H9 (cell line): ENCODE measurements around the gene AFF1. TPM values are rescaled to one million over a fixed set of nuclear protein-coding genes. Genes with fewer than 3 reads are reported as not detected.

ENCODE experiments used
- DNase-seq: peaks from one replicate; pipeline ENCODE4 v3.0.0-alpha.2; 2017
- H2AFZ ChIP-seq: one replicate; pipeline ENCODE4 v1.6.1; 2013; ENCODE audit warnings: mild to moderate bottlenecking, low read length, control low read depth, moderate library complexity
- H2AK5ac ChIP-seq: 2 replicates; pipeline ENCODE4 v1.6.1; 2013; ENCODE audit warnings: low read length, control low read depth, mixed read lengths; ENCODE audit not compliant: insufficient read length
- H2BK120ac ChIP-seq: one replicate; pipeline ENCODE4 v1.6.1; 2013; ENCODE audit warnings: low read depth, mild to moderate bottlenecking, low read length, control low read depth, inconsistent platforms; ENCODE audit not compliant: poor library complexity, severe bottlenecking
- H2BK12ac ChIP-seq: 2 replicates; pipeline ENCODE4 v1.6.1; 2013; ENCODE audit warnings: low read length, control low read depth, mixed read lengths, low read depth; ENCODE audit not compliant: insufficient read length
- H2BK15ac ChIP-seq: 2 replicates; pipeline ENCODE4 v1.6.1; 2013; ENCODE audit warnings: low read depth, low read length, control low read depth
- H2BK20ac ChIP-seq: one replicate; pipeline ENCODE4 v1.6.1; 2013; ENCODE audit warnings: low read depth, mild to moderate bottlenecking, low read length, control low read depth, inconsistent platforms; ENCODE audit not compliant: poor library complexity, severe bottlenecking
- H2BK5ac ChIP-seq: 2 replicates; pipeline ENCODE4 v1.6.1; 2013; ENCODE audit warnings: low read length, control low read depth, mixed read lengths; ENCODE audit not compliant: insufficient read length
- H3K14ac ChIP-seq: 2 replicates; pipeline ENCODE4 v1.6.1; 2013; ENCODE audit warnings: low read length, control low read depth; ENCODE audit not compliant: insufficient read depth
- H3K18ac ChIP-seq: 2 replicates; pipeline ENCODE4 v1.6.1; 2013; ENCODE audit warnings: low read depth, mild to moderate bottlenecking, mixed read lengths, low read length, control low read depth; ENCODE audit not compliant: insufficient read length
- H3K23ac ChIP-seq: 2 replicates; pipeline ENCODE4 v1.6.1; 2013; ENCODE audit warnings: low read length, control low read depth, mixed read lengths, low read depth; ENCODE audit not compliant: insufficient read length
- H3K23me2 ChIP-seq: 2 replicates; pipeline ENCODE4 v1.6.1; 2013; ENCODE audit warnings: low read depth, mild to moderate bottlenecking, mixed read lengths, low read length, control low read depth; ENCODE audit not compliant: insufficient read length, poor library complexity, severe bottlenecking
- H3K27ac ChIP-seq: 2 replicates; pipeline ENCODE4 v1.5.1; 2013; ENCODE audit warnings: low read length, control low read depth, mixed read lengths, low read depth; ENCODE audit not compliant: insufficient read length
- H3K27me3 ChIP-seq: 2 replicates; pipeline ENCODE4 v1.6.1; 2013; ENCODE audit warnings: low read length, control low read depth, inconsistent platforms; ENCODE audit not compliant: insufficient read depth
- H3K4ac ChIP-seq: 2 replicates; pipeline ENCODE4 v1.6.1; 2013; ENCODE audit warnings: low read depth, mild to moderate bottlenecking, control low read depth, inconsistent platforms, low read length, moderate library complexity
- H3K4me1 ChIP-seq: 2 replicates; pipeline ENCODE4 v1.6.1; 2013; ENCODE audit warnings: low read length, control low read depth, inconsistent platforms; ENCODE audit not compliant: insufficient read depth
- H3K4me2 ChIP-seq: 2 replicates; pipeline ENCODE4 v1.6.1; 2013; ENCODE audit warnings: low read length, control low read depth, mixed read lengths; ENCODE audit not compliant: insufficient read length, insufficient read depth
- H3K56ac ChIP-seq: 2 replicates; pipeline ENCODE4 v1.6.1; 2013; ENCODE audit warnings: low read depth, mild to moderate bottlenecking, mixed read lengths, low read length, control low read depth; ENCODE audit not compliant: insufficient read length
- H3K79me1 ChIP-seq: 2 replicates; pipeline ENCODE4 v1.6.1; 2013; ENCODE audit warnings: low read depth, mild to moderate bottlenecking, moderate library complexity, low read length, control low read depth, inconsistent platforms; ENCODE audit not compliant: insufficient read depth, poor library complexity, severe bottlenecking
- H3K79me2 ChIP-seq: 2 replicates; pipeline ENCODE4 v1.6.1; 2013; ENCODE audit warnings: low read length, control low read depth, inconsistent platforms; ENCODE audit not compliant: insufficient read depth
- H3K9ac ChIP-seq: 2 replicates; pipeline ENCODE4 v1.6.1; 2013; ENCODE audit warnings: low read length, control low read depth, mixed read lengths; ENCODE audit not compliant: insufficient read length; ENCODE audit errors: extremely low read depth
- H3K9me3 ChIP-seq: one replicate; pipeline ENCODE4 v1.6.1; 2013; ENCODE audit warnings: low read depth, low read length, inconsistent platforms; ENCODE audit not compliant: control insufficient read depth
- H3T11ph ChIP-seq: one replicate; pipeline ENCODE4 v1.6.1; 2013; ENCODE audit warnings: mild to moderate bottlenecking, low read length, control low read depth, inconsistent platforms
- H4K20me1 ChIP-seq: one replicate; pipeline ENCODE4 v1.6.1; 2013; ENCODE audit not compliant: control insufficient read depth, insufficient read length, insufficient read depth
- H4K5ac ChIP-seq: 2 replicates; pipeline ENCODE4 v1.6.1; 2013; ENCODE audit warnings: low read depth, mild to moderate bottlenecking, mixed read lengths, low read length, control low read depth; ENCODE audit not compliant: insufficient read length
- H4K8ac ChIP-seq: replicated peaks from 2 replicates; pipeline ENCODE4 v1.6.1; 2013; ENCODE audit warnings: low read length, control low read depth, mixed read lengths, low read depth; ENCODE audit not compliant: insufficient read length
- H4K91ac ChIP-seq: 2 replicates; pipeline ENCODE4 v1.6.1; 2013; ENCODE audit warnings: low read depth, mild to moderate bottlenecking, moderate library complexity, mixed read lengths, low read length, control low read depth; ENCODE audit not compliant: insufficient read length
- H3K27ac Mint-ChIP-seq, 3 experiments: 2 replicates in 2 of 3; 3 replicates in 1 of 3; pipeline ENCODE4 v1.8.0; 2020 to 2021; ENCODE audit warnings: mixed read lengths in 3 of 3, mild to moderate bottlenecking in 1 of 3, moderate library complexity in 1 of 3
- H3K27me3 Mint-ChIP-seq: 2 replicates; pipeline ENCODE4 v1.8.0; 2021; ENCODE audit warnings: low read depth, mild to moderate bottlenecking, moderate library complexity, mixed read lengths
- H3K36me3 Mint-ChIP-seq, 3 experiments: 2 replicates in 2 of 3; 3 replicates in 1 of 3; pipeline ENCODE4 v1.8.0; 2020 to 2021; ENCODE audit warnings: low read depth in 3 of 3, mixed read lengths in 3 of 3; ENCODE audit not compliant: insufficient read depth in 1 of 3
- H3K4me1 Mint-ChIP-seq, 2 experiments: 2 replicates each; pipeline ENCODE4 v1.8.0; 2020; ENCODE audit warnings: mixed read lengths in 2 of 2
- H3K4me3 Mint-ChIP-seq, 2 experiments: 2 replicates in 1 of 2; 3 replicates in 1 of 2; pipeline ENCODE4 v1.8.0; 2020 to 2021; ENCODE audit warnings: mild to moderate bottlenecking in 2 of 2, mixed read lengths in 2 of 2, moderate library complexity in 1 of 2
- H3K9me3 Mint-ChIP-seq, 2 experiments: 2 replicates in 1 of 2; 3 replicates in 1 of 2; pipeline ENCODE4 v1.8.0; 2020; ENCODE audit warnings: mild to moderate bottlenecking in 2 of 2, mixed read lengths in 2 of 2, moderate library complexity in 1 of 2
- CTCF ChIP-seq: fragments of 200-600 bp; sonication (generic); conservative IDR thresholded peaks from 3 replicates; pipeline ENCODE4 v1.8.0; 2021; ENCODE audit warnings: antibody characterized with exemption, mild to moderate bottlenecking
- WGBS: extraction: QIAGEN DNeasy Blood & Tissue Kit; methylation state at CpG from one replicate; pipeline ENCODE4 v1.1.7; 2013; ENCODE audit warnings: missing lambda C conversion rate, low lambda C conversion rate, mixed read lengths; ENCODE audit not compliant: insufficient read length; ENCODE audit errors: extremely low coverage; 5-methylcytosine and 5-hydroxymethylcytosine counted together
- total RNA-seq: library from RNA; stranded (reverse); gene quantifications from 2 replicates; pipeline ENCODE4 v1.2.1, GENCODE V29; 2021

AFF1 gene
- total RNA-seq, 1 experiment from 2014 or later = 74.5 TPM

DNA sequence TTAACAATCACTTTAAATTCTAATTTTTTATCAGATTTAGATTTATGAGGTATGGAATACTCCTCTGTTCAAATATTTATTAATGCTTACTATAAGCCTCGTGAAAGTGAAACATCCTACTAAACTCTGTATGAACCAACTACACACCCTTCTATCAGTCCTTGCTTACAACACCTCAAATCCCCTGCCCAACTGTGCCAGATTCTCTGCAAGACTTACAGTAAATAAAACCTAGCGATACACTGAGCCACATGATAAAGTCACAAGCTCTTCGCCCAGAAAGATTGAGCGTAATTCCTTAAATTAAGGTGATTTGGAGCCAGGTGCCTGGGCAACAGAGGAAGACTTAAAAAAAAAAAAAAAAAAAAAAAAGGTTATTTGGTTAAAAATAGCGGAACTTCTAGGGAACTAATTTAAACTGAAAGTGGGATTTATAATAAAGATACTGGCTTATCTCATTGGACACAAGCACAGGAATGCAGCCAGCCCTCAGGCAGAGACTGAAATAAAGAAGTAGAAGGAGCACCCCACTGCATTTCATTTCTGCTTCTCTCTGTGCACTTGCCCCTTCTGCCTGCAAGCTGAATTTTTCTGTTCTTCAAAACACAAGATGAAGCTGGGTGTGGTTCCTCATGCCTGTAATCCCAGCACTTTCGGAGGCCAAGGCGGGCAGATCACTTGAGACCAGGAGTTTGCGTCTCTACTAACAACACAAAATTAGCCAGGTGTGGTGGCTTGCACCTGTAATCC, 25.1 kb upstream of the AFF1 start:
- no peak for TF ChIP-seq CTCF
- Histone ChIP-seq H3K4me1 (no peaks in the 10 kb centered on the region), H3T11ph (no peak overlapping the region), H2BK15ac (no peak overlapping the region), H3K4me2 (no peak overlapping the region), H2AFZ (no peak overlapping the region), H2BK120ac (no peak overlapping the region), H3K9ac (no peak overlapping the region), H2AK5ac (no peak overlapping the region), H3K79me2 (no peaks in the 10 kb centered on the region), H3K9me3 (no peaks in the 10 kb centered on the region), H3K27me3 (no peaks in the 10 kb centered on the region), H4K91ac (no peak overlapping the region), H2BK20ac (no peak overlapping the region), H3K18ac (no peak overlapping the region), H4K5ac (no peak overlapping the region), H2BK5ac (no peak overlapping the region), H3K23ac (no peak overlapping the region), H4K8ac (no peak overlapping the region), H3K14ac (no peak overlapping the region), H2BK12ac (no peak overlapping the region), H3K23me2 (no peaks in the 10 kb centered on the region), H3K56ac (no peak overlapping the region), H3K79me1 (no peaks in the 10 kb centered on the region), H3K27ac (no peak overlapping the region), H3K4ac (no peak overlapping the region), H4K20me1 (peaks cover 4% of the 10 kb centered on the region)
- Mint-ChIP-seq H3K9me3 (no peaks in the 10 kb centered on the region), H3K36me3 (no peaks in the 10 kb centered on the region), H3K4me3 (no peak overlapping the region), H3K27ac (no peak overlapping the region; a peak in 1 of 7 replicates), H3K4me1 (peaks cover 3 to 4% of the 10 kb centered on the region in 2 experiments; a peak in 2 of 4 replicates), H3K27me3 (no peaks in the 10 kb centered on the region)
- no CpG with 5 or more reads among the region's 8 CpGs for WGBS
- no peak for DNase-seq
